HG02938 (cell line): ENCODE measurements around the gene SARDH.

Experiments used
- ATAC-seq: cut with Tn5 transposase; IDR thresholded peaks from one replicate; pipeline ENCODE4 v1.9.1; 2021; ENCODE audit warnings: mild to moderate bottlenecking, moderate library complexity; ENCODE audit not compliant: unreplicated experiment

Gene SARDH

GRCh38 chr9:133673258-133673655 lies 64.9 kb downstream of the SARDH start:
- ATAC-seq, result no peak

DNA sequence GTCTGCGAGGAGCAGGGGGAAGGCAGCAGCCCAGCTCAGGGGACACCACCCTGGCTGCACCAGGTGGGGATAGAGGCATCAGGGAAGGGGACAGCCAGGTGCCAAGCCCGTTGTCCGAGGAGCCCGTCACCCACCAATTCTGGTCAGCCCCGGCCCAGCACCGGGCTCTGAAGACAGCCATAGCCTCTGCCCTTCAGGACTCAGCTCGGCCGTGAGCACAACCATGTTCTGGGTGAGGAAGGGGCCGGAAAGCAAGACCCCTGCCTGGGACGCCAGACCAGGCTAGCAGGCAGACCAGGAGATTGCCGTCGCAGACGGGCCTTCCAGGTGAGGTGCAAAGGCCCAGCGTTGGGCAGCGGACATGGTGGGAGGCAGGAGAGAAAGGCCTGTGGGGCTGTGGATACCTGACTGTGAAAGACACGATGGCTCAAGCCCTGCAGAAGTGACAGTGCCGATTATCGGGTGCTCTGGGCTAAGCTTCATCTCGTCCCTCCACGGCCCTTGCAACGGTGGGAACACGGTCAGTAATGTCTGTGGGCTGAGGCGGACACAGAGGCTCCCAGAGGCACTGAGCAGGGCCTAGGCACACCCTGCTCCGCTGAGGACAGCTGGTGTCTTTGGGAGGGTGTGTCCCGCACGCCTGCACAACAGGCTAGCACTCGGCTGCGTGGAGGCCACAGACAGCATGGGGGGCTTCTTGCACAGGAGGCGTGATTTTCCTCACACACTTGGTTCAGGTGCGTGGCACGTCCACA lies 65.5 kb downstream of the SARDH start:
- no peak for ATAC-seq

DNA sequence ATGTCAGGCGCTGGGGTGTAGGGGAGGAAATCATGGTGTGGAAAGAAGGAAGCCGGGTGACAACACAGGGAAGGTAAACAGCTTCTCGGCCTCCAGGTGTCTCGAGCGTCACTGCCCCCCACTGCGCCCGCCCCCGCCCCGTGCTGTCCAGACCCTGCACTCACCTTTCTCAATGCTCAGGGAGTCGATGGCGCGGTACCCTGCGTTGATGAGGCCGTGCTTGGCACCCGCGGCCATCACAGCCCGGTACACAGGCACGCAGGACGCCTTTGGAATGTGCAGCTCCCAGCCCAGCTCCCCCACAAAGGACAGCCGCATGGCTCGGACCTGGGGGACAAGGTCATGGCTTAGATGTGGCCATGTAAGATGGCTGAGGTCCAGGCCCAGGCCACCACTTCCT lies 66.8 kb downstream of the SARDH start:
- no peak for ATAC-seq

GRCh38 chr9:133670466-133670865 lies 67.7 kb downstream of the SARDH start:
- no peak for ATAC-seq

DNA sequence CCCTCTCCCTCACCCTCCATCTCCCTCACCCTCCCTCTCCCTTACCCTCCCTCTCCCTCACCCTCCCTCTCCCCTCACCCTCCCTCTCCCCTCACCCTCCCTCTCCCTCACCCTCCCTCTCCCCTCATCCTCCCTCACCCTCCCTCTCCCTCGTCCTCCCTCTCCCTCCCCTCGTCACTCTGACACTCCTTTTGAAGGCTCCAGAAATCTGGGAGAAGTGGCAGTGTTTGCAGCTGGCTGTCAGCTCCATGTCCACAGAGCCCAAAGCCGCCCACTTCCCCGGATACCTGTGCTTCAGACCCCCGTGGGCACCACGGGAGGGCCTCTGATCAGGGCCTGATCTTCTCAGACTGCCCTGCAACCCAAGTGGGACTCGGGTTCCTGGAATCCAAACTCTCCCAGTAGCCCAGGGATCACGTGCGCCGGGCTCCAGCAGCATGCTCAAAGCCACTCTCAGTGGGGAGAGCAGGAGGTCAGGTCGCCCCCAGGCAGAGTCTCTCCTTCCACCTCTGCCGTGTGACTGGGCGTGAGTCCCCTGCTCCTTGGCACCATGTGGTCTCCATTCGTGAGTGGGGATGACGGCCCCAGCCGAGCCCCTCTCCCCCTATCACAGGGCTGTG lies 68.9 kb downstream of the SARDH start:
- ATAC-seq, result no peak

GRCh38 chr9:133667759-133668450 lies 70.2 kb downstream of the SARDH start:
- no peak for ATAC-seq

- no peak for ATAC-seq
Observed at GRCh38 chr9:133666845-133667244, 71.3 kb downstream of the SARDH start.

DNA sequence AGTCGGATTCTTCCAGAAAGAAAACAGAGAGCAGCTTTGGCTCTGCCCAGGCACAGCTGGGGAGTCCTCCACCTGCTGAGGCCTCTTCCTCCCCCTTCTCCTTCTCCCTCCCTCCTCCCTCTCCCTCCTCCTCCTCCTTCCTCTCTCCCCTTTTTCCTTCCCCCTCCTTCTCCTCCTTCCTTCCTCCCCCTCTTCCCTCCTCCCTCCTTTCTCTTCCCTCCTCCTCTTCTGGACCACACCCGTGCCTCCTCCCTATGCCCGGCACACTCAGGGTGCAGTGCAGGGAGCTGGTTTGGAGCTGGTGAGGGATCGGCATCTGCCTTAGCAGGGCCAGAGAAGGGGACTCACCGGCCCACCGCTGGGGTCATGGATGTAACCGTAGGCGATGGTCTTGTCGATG lies 71.8 kb downstream of the SARDH start:
- no peak for ATAC-seq

GRCh38 chr9:133665535-133665934 lies 72.6 kb downstream of the SARDH start:
- no peak for ATAC-seq

DNA sequence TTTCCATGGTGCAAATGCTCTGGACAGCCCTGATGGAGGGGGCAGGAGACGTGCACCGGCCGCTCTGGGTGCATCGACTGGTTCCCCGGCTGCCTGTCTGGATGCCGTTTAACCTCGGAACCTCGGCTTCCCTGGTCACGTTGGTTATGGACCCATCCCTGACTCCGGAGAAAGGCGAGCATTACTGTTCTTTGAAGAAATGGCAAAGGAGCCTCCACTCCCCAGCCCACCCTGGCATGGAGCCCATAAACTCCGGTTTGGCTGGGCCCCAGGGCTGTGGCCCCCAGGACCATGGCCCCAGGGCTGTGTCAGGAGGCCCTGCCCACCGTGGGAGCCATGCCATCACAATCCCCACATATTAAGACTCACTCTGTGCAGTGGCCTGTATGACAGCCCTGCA lies 73.1 kb downstream of the SARDH start:
- no peak for ATAC-seq

DNA sequence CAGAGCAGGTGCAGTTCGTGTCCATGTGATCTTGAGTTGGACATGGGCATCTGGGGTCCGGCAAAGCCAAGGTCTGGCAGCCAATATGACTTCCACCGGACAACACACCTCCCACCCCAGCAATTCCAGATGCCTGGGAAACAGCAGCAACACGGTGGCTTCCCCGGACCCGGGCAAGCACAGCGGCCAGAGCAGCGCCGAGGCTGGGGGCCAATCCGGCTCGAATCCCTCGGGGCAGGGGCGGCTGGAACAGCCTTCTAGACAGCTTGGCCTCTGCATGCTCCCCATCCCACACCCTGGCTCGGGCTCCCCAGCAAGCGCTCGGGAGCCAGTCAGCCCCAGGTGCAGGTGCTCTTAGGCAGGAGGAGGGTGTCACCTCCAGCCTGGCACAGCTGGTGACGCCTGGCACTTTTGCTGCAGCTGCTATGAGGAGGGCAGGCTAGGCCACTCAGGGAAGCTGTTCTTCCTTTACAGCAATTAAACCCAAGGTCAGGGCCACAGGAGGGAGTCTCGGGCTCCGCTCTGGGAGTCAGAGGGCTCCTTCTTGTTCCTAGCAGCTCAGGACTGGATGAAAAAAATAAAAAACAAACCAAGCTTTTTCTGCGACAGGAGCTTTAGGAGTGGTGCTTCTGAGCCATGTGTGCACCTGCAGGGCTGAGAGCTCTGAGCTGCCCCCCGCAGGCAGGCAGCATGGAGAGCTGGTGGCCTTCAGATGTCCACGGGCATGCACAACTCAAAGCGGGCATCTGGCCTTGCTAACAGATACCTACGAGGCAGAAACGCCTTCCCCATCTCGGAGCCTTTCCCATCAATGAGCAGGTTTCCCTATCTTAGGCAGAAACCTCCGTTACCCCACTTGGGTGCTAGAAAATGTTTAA lies 73.7 kb downstream of the SARDH start:
- no peak for ATAC-seq

DNA sequence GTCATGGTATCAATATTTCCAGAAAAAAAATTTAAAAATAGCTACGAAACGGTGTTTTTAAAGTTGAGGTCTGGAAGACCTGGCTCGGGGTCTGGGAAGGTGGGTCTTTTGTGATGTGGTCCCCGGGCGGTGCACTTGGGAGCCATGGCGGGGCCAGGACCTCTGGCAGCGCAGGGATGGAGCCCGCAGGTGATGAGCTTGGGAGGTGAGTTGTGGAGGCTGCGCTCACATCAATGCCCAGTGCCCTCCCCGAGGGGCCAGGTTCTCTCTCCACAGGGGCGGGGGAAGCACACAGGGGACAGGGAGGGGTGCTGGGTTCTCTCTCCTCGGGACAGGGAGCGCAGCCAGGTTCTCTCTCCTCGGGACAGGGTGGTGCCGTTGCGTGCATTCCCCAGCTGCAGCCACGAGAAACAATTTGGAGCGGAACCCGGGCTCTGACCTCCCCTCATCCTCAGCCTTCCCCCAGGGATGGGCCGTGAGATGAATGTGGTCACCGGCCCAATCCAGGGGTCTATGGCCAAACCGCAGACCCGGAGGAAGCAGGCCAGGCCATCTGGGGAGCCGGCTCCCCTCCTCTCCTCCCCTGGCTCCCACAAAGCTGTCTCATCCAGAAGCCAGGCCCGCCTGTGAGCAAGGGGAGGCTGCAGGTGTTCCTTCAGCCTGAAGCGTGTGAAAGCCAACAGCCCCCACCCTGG lies 76.2 kb downstream of the SARDH start:
- no peak for ATAC-seq

DNA sequence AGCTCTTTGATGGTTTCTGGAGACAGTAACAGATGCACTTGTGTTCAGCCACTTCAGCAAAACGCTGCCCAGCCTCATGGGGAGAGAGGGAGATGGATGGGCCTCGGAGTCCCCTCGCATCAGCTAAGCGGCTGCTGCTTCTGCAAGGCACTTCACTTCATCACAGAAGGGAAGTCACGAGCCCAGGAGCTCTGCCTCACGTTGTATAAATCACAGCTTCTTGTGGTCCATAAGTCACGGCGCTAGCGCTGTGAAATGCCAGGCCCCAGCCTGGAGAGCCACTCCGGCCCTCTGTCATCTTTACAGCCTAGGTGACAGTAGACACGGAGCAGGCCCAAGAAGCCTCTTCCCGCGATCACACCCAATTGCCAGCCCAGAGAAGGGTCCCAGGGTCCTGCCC lies 78.6 kb downstream of the SARDH start:
- no peak for ATAC-seq

DNA sequence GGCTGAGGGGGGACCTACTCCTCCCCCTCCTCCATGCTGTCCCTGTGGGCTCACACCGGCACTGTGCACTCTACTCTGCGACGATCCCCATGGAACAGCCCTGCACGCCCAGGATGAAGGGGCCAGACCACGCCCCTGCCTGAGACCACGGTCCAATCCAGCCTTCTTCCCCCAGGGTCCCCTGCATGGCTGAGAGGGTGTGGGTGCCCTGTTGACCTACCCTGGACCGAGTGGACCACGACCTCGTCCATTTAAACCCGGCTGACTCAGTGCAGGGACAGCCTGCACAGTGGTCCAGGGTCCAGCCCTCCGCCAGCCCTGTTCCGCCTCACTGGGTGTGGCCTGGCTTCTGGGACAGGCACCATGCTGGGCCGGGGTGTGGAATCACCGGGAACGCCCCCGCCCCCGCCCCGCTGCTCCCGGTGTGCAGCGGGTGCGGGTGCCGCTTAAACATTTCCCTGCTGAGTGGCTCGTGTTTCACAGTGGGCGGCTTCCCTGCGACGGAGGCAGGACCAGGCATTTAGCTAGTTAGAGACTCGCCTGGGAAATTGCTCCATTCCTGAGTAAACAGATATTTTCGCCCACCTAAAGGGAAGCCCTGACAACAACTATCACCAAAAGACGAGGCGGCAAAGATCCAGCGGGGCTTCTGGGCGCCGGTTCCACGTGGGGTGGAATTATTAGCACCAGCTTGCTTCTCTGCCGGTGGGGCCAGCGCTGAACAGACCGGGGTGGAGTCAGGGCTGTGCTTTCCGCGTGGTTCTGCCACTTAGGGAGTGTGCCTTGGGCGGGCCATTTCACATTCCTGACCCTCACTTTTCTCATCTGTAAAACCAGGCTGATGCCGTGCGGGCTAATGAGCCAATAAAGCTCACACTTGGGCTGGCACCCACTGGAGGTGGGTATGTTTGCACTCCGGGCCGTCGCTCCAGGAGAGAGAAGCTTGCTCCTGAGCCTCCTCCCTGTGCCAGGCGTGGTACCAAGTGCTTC lies 79.4 kb downstream of the SARDH start:
- no peak for ATAC-seq

DNA sequence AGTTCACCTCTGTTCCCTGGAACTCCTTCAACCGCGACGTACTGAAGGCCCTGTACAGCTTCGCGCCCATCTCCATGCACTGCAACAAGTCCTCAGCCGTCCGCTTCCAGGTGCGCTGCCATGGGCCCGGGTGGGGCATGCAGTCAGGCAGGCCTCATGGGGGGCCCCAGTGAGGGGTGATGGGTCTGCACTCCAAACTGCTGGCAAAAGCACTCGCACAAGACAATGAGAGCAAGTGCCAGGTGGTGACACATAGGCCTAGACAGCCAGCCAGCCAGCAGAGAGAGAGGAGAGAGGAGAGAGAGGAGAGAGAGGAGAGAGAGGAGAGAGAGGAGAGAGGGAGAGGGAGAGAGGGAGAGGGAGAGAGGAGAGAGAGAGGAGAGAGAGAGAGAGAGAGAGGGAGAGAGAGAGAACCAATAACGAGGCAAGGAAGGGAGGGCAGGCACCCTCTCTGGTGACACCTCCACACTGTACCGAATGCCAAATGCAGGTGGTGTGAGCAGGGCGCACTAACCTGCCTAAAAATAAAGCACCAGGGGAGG lies 81.0 kb downstream of the SARDH start:
- no peak for ATAC-seq

DNA sequence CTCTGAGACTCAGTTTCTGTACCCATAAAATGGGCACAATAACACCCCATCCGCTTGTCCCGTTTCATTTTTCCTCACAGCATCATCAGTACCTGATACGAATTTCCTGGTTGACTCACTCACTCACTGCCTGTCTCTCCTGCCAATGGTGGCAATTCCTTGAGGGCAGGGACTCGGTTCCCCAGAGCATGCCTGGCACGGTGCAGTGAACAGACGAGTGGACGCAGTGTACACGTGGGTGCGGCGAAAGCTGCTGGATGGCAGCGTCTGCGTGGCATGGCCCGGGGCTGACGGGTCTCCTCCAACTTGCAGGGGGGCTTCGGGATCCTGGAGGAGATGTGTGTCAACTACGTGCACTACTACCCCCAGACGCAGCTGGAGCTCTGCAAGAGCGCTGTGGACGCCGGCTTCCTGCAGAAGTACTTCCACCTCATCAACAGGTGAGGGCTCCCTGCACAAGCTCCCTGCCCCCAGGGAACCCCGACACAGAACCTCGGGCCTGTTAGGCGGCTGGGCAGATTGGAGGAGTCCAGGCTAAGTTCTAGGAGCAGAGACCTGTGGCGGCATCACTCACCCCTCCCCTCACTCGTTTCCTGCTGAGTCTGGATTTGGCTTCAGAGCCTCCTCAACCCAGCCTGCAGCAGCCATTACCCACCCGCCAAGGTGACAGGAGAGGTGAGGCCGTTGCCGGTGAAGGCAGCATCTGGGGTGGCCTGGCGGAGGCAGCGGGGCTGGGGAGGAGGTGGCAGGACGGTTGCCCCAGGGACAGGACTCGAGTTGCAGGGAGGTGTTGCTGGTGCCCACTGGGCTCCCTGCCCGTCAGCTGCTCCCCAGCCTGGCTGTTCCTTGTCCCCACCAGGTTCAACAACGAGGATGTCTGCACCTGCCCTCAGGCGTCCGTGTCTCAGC lies 81.7 kb downstream of the SARDH start:
- ATAC-seq, result no peak

- no peak for ATAC-seq
Observed at GRCh38 chr9:133655701-133656100, 82.5 kb downstream of the SARDH start.
